Natural killer cell treated with Interleukin-12 subunit alpha and Interleukin-12 subunit beta and Interleukin-15 and Interleukin-18, amount 100 ng/mL, for 72 hours (primary cell): Measurements from ENCODE around the gene PDGFA. TPM values are rescaled to one million over a fixed set of nuclear protein-coding genes. Genes with fewer than 3 reads are reported as not detected.

Experiments used
- ATAC-seq, 2 donors: fragments of 150-1000 bp; cut with Tn5 transposase in 1 of 2; sonication (Bioruptor Pico), chemical (Tn5 transposase) in 1 of 2; 2 replicates each; pipeline ENCODE4 v1.10.0; 2021
- DNase-seq: peaks from one replicate; pipeline ENCODE4 v3.0.0; 2022; ENCODE audit warnings: low spot score
- H3K27ac Mint-ChIP-seq, 2 donors: 1 replicate in 1 of 2; 2 replicates in 1 of 2; pipeline ENCODE4 v1.8.0; 2022; ENCODE audit warnings: mixed read lengths in 2 of 2, mild to moderate bottlenecking in 1 of 2, moderate library complexity in 1 of 2
- H3K27me3 Mint-ChIP-seq, 2 donors: 1 replicate in 1 of 2; 2 replicates in 1 of 2; pipeline ENCODE4 v1.8.0; 2022; ENCODE audit warnings: mixed read lengths in 2 of 2
- H3K36me3 Mint-ChIP-seq: one replicate; pipeline ENCODE4 v1.8.0; 2022; ENCODE audit warnings: mixed read lengths
- H3K4me1 Mint-ChIP-seq, 2 donors: 1 replicate in 1 of 2; 2 replicates in 1 of 2; pipeline ENCODE4 v1.8.0; 2022; ENCODE audit warnings: low read depth in 2 of 2, mixed read lengths in 2 of 2, mild to moderate bottlenecking in 1 of 2
- H3K4me3 Mint-ChIP-seq: one replicate; pipeline ENCODE4 v1.8.0; 2022; ENCODE audit warnings: mixed read lengths
- H3K9me3 Mint-ChIP-seq: 2 replicates; pipeline ENCODE4 v1.8.0; 2022; ENCODE audit warnings: mixed read lengths
- total RNA-seq, 2 donors: library from RNA; stranded (reverse); gene quantifications; one replicate each; pipeline ENCODE4 v1.2.3, GENCODE V29; 2022

The PDGFA gene
- total RNA-seq, 2 donors from 2014 or later = 1.3 to 5.0 TPM

- Mint-ChIP-seq H3K4me3 (no peak overlapping the region), H3K27me3 (no peaks in the 10 kb centered on the region), H3K9me3 (peaks cover 7% of the 10 kb centered on the region), H3K27ac (no peak overlapping the region), H3K4me1 (peaks cover 9 to 12% of the 10 kb centered on the region in 2 donors), H3K36me3 (peaks cover 4% of the 10 kb centered on the region)
- ATAC-seq (no peak), DNase-seq (peak; percentile 26)
These were observed 46.4 kb downstream of the PDGFA start for GRCh38 chr7:473211-473734.

- Mint-ChIP-seq H3K4me3 (no peak overlapping the region), H3K4me1 (peaks cover 16 to 19% of the 10 kb centered on the region in 2 donors), H3K9me3 (peaks cover 14% of the 10 kb centered on the region), H3K36me3 (peaks cover 10% of the 10 kb centered on the region), H3K27me3 (no peaks in the 10 kb centered on the region), H3K27ac (no peak overlapping the region)
- DNase-seq (no peak), ATAC-seq (no peak)
These were observed 47.0 kb downstream of the PDGFA start for GRCh38 chr7:472640-472957.

- no peak for ATAC-seq
- H3K27me3 Mint-ChIP-seq = no peaks in the 10 kb centered on the region
These were observed 47.6 kb downstream of the PDGFA start for GRCh38 chr7:471866-472639.

GRCh38 chr7:471191-471865 is 48.3 kb downstream of the PDGFA start:
- H3K4me3 Mint-ChIP-seq = no peak overlapping the region
- H3K27ac Mint-ChIP-seq = no peak overlapping the region
- peak; percentile 53 for DNase-seq
- H3K36me3 Mint-ChIP-seq = peaks cover 14% of the 10 kb centered on the region
- no peaks in the 10 kb centered on the region for H3K27me3 Mint-ChIP-seq
- H3K4me1 Mint-ChIP-seq = peaks cover 23 to 25% of the 10 kb centered on the region in 2 donors
- ATAC-seq = no peak
- peaks cover 19% of the 10 kb centered on the region for H3K9me3 Mint-ChIP-seq

More at GRCh38 chr7:471866-472639, 47.6 kb downstream of the PDGFA start:
- H3K27ac Mint-ChIP-seq = no peak overlapping the region
- peak; percentile 50 for DNase-seq
- H3K4me3 Mint-ChIP-seq = no peak overlapping the region
- H3K9me3 Mint-ChIP-seq = peaks cover 19% of the 10 kb centered on the region
- peaks cover 14% of the 10 kb centered on the region for H3K36me3 Mint-ChIP-seq
- peaks cover 21 to 24% of the 10 kb centered on the region in 2 donors for H3K4me1 Mint-ChIP-seq

- DNase-seq (peak; percentile 28), ATAC-seq (no peak)
- Mint-ChIP-seq H3K27ac (peak overlapping the region; percentile 80), H3K4me1 (peaks cover 23 to 25% of the 10 kb centered on the region in 2 donors), H3K9me3 (peaks cover 19% of the 10 kb centered on the region), H3K4me3 (no peak overlapping the region), H3K36me3 (peaks cover 14% of the 10 kb centered on the region), H3K27me3 (no peaks in the 10 kb centered on the region)
These were observed 50.1 kb downstream of the PDGFA start for GRCh38 chr7:469563-469961.

- peak; percentile 71 for DNase-seq
- Mint-ChIP-seq H3K4me3 (peak overlapping the region; percentile 28), H3K9me3 (peaks cover 19% of the 10 kb centered on the region), H3K27me3 (no peaks in the 10 kb centered on the region), H3K27ac (peak overlapping the region; percentile 80), H3K36me3 (peaks cover 14% of the 10 kb centered on the region), H3K4me1 (peaks cover 23 to 25% of the 10 kb centered on the region in 2 donors)
- peak; percentile 81 to 82 for ATAC-seq
These were observed 50.7 kb downstream of the PDGFA start for GRCh38 chr7:468681-469562.

GRCh38 chr7:467856-468545 is 51.6 kb downstream of the PDGFA start:
- Mint-ChIP-seq H3K27me3 (no peaks in the 10 kb centered on the region), H3K36me3 (peaks cover 14% of the 10 kb centered on the region), H3K4me3 (peak overlapping the region; percentile 28), H3K4me1 (peaks cover 23 to 25% of the 10 kb centered on the region in 2 donors), H3K9me3 (peaks cover 19% of the 10 kb centered on the region), H3K27ac (peak overlapping the region; percentile 80)
- peak; percentile 20 for DNase-seq
- ATAC-seq = no peak

- ATAC-seq = peak; percentile 41 to 66
- peaks cover 23 to 25% of the 10 kb centered on the region in 2 donors for H3K4me1 Mint-ChIP-seq
These were observed 52.2 kb downstream of the PDGFA start for GRCh38 chr7:467393-467828.

GRCh38 chr7:466465-467191 is 53.0 kb downstream of the PDGFA start:
- no peak overlapping the region for H3K4me3 Mint-ChIP-seq
- ATAC-seq (no peak), DNase-seq (no peak)
- H3K27ac Mint-ChIP-seq = peak overlapping the region; percentile 80
- H3K4me1 Mint-ChIP-seq = peaks cover 23 to 25% of the 10 kb centered on the region in 2 donors
- no peaks in the 10 kb centered on the region for H3K27me3 Mint-ChIP-seq
- H3K9me3 Mint-ChIP-seq = peaks cover 19% of the 10 kb centered on the region
- peaks cover 14% of the 10 kb centered on the region for H3K36me3 Mint-ChIP-seq

More at GRCh38 chr7:467393-467828, 52.2 kb downstream of the PDGFA start:
- H3K27me3 Mint-ChIP-seq = no peaks in the 10 kb centered on the region
- H3K27ac Mint-ChIP-seq = peak overlapping the region; percentile 80
- peaks cover 14% of the 10 kb centered on the region for H3K36me3 Mint-ChIP-seq
- DNase-seq = peak; percentile 54
- H3K9me3 Mint-ChIP-seq = peaks cover 19% of the 10 kb centered on the region
- peak overlapping the region; percentile 28 for H3K4me3 Mint-ChIP-seq

GRCh38 chr7:465710-466400 is 53.8 kb downstream of the PDGFA start:
- no peak overlapping the region for H3K4me3 Mint-ChIP-seq
- peaks cover 14% of the 10 kb centered on the region for H3K36me3 Mint-ChIP-seq
- no peak for DNase-seq
- H3K4me1 Mint-ChIP-seq = peaks cover 23 to 25% of the 10 kb centered on the region in 2 donors
- ATAC-seq = no peak
- H3K27ac Mint-ChIP-seq = peak overlapping the region in 1 of 2 donors; percentile 50
- peaks cover 19% of the 10 kb centered on the region for H3K9me3 Mint-ChIP-seq
- H3K27me3 Mint-ChIP-seq = no peaks in the 10 kb centered on the region

GRCh38 chr7:464454-465401 is 54.9 kb downstream of the PDGFA start:
- DNase-seq = no peak
- peaks cover 23 to 25% of the 10 kb centered on the region in 2 donors for H3K4me1 Mint-ChIP-seq
- H3K27me3 Mint-ChIP-seq = no peaks in the 10 kb centered on the region
- ATAC-seq = no peak
- peaks cover 14% of the 10 kb centered on the region for H3K36me3 Mint-ChIP-seq
- peaks cover 19% of the 10 kb centered on the region for H3K9me3 Mint-ChIP-seq
- no peak overlapping the region for H3K27ac Mint-ChIP-seq
- H3K4me3 Mint-ChIP-seq = no peak overlapping the region
